GM23248 (cell line): Measurements from ENCODE around the gene LRMDA. TPM values are rescaled to one million over a fixed set of nuclear protein-coding genes. Genes with fewer than 3 reads are reported as not detected.

Experiments used
- DNase-seq: peaks from one replicate; pipeline ENCODE4 v3.0.0-alpha.2; 2015
- H2AFZ ChIP-seq: fragments of 200-600 bp; sonication (generic); 2 replicates; pipeline ENCODE4 v1.6.1; 2016; ENCODE audit warnings: antibody characterized with exemption
- H3F3A ChIP-seq: fragments of 200-600 bp; sonication (generic); 2 replicates; pipeline ENCODE4 v1.6.1; 2016; ENCODE audit warnings: mild to moderate bottlenecking, antibody characterized with exemption, mixed run types; ENCODE audit not compliant: insufficient read depth
- H3K27ac ChIP-seq: fragments of 200-600 bp; sonication (generic); 2 replicates; pipeline ENCODE4 v1.5.1; 2016; ENCODE audit warnings: mild to moderate bottlenecking
- H3K27me3 ChIP-seq: fragments of 200-600 bp; sonication (generic); replicated peaks from 2 replicates; pipeline ENCODE4 v1.6.1; 2016; ENCODE audit warnings: mild to moderate bottlenecking; ENCODE audit not compliant: insufficient read depth
- H3K36me3 ChIP-seq: fragments of 200-600 bp; sonication (generic); 2 replicates; pipeline ENCODE4 v1.6.1; 2016; ENCODE audit warnings: low read depth, mild to moderate bottlenecking
- H3K4me1 ChIP-seq: fragments of 200-600 bp; sonication (generic); 2 replicates; pipeline ENCODE4 v1.6.1; 2016; ENCODE audit warnings: mild to moderate bottlenecking; ENCODE audit not compliant: insufficient read depth
- H3K4me2 ChIP-seq: fragments of 200-600 bp; sonication (generic); one replicate; pipeline ENCODE4 v1.6.1; 2016; ENCODE audit warnings: mild to moderate bottlenecking; ENCODE audit not compliant: unreplicated experiment
- H3K4me3 ChIP-seq: fragments of 200-600 bp; sonication (generic); 2 replicates; pipeline ENCODE4 v1.5.1; 2016; ENCODE audit warnings: mild to moderate bottlenecking
- H3K79me2 ChIP-seq: fragments of 200-600 bp; sonication (generic); 2 replicates; pipeline ENCODE4 v1.6.1; 2016; ENCODE audit warnings: mild to moderate bottlenecking; ENCODE audit not compliant: insufficient read depth
- H3K9ac ChIP-seq: fragments of 200-600 bp; sonication (generic); 2 replicates; pipeline ENCODE4 v1.6.1; 2016; ENCODE audit warnings: mild to moderate bottlenecking
- H3K9me2 ChIP-seq: fragments of 200-600 bp; sonication (generic); 2 replicates; pipeline ENCODE4 v1.6.1; 2016; ENCODE audit warnings: mixed run types, mild to moderate bottlenecking, moderate library complexity; ENCODE audit not compliant: insufficient read depth
- H3K9me3 ChIP-seq: fragments of 200-600 bp; sonication (generic); one replicate; pipeline ENCODE4 v1.6.1; 2017; ENCODE audit warnings: low read depth
- H4K20me1 ChIP-seq: fragments of 200-600 bp; sonication (generic); 2 replicates; pipeline ENCODE4 v1.6.0; 2016; ENCODE audit not compliant: insufficient read depth
- EZH2 ChIP-seq: fragments of 200-600 bp; sonication (generic); IDR thresholded peaks from 2 replicates; pipeline ENCODE4 v1.6.1; 2018; ENCODE audit warnings: antibody characterized with exemption, mild to moderate bottlenecking; ENCODE audit not compliant: insufficient read depth, poor library complexity, severe bottlenecking
- EZH2phosphoT487 ChIP-seq: fragments of 200-600 bp; sonication (generic); IDR thresholded peaks from 2 replicates; pipeline ENCODE4 v1.6.1; 2018; ENCODE audit warnings: antibody characterized with exemption, moderate library complexity, mild to moderate bottlenecking, low read depth; ENCODE audit not compliant: insufficient read depth
- WGBS, 2 experiments: methylation state at CpG; one replicate each; pipeline ENCODE4 v1.1.6; 2015 to 2017; ENCODE audit warnings: low lambda C conversion rate in 2 of 2, low coverage in 1 of 2; ENCODE audit errors: missing lambda C conversion rate in 2 of 2; 5-methylcytosine and 5-hydroxymethylcytosine counted together
- in situ Hi-C: fragments of 300-500 bp; cut with MboI; formaldehyde crosslinking; loops from 2 replicates; pipeline ENCODE4 v1.15.0; 2020
- polyA plus RNA-seq: library from polyadenylated mRNA; unstranded; fragments of >200 nt; fragmentation: Nextera tagmentation; extraction: Ambion mirVana; gene quantifications from 2 replicates; pipeline ENCODE4 v1.2.1, GENCODE V29; 2016
- total RNA-seq: library from RNA; depleted of rRNA; stranded (reverse); fragments of >200 nt; shearing (Covaris generic); gene quantifications from 2 replicates; pipeline ENCODE4 v1.2.3, GENCODE V29; 2014

Gene LRMDA
- total and polyA plus RNA-seq, 2 experiments from 2014 or later = 2.6 TPM; not detected in 1

DNA sequence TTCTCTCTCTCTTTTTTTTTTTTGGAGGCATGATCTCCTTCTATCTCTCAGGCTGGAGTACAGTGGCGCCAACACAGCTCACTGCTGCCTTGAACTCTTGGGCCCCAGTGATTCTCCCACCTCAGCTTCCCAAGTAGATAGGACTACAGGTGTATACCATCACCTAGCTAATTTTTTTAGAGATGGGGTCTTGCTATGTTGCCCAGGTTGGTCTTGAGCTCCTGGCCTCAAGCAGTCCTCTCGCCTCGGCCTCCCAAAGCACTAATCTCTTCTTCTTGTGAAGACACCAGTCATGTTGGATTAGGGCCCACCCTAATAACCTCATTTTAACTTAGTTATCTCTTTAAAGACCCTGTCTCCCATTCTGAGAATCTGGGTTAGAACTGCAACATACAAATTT lies 45.6 kb downstream of the LRMDA start:
- Histone ChIP-seq H4K20me1 (no peaks in the 10 kb centered on the region), H3K4me1 (no peaks in the 10 kb centered on the region), H2AFZ (no peak overlapping the region), H3K4me2 (no peak overlapping the region), H3K4me3 (no peak overlapping the region), H3K79me2 (no peaks in the 10 kb centered on the region), H3F3A (no peaks in the 10 kb centered on the region), H3K9ac (no peak overlapping the region), H3K9me3 (no peaks in the 10 kb centered on the region), H3K36me3 (no peaks in the 10 kb centered on the region), H3K27ac (no peak overlapping the region), H3K27me3 (0 out of 2 replicates have a peak, but pooled peaks cover 4% of the 10 kb centered on the region), H3K9me2 (no peaks in the 10 kb centered on the region)
- in situ Hi-C loops = no loop called here
- DNase-seq = no peak
- 99 to 100% methylated on average over 3 of the region's 3 CpGs for WGBS, 2 experiments
- TF ChIP-seq EZH2phosphoT487 = no peak
- no peak for TF ChIP-seq EZH2

DNA sequence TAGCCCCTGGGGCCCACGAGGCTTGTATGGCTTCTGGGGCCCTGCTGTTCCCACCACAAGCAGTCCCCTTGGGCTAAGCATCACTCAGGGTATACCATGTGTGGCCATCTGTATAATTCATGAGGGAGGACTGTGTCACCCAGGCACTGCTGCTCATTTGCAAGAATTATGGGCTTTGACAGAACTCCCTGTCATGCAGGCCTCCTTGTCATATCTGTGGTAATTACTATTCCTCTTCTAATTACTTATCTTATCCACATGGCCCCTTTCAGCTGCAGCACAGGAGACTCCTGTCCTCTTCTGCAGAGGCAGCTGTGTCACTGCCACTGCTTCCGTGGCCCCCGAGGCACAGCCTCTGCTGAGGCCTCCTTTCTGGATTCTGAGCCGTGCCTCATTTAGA lies 46.3 kb downstream of the LRMDA start:
- no peak overlapping the region for H3K27ac ChIP-seq
- no peak for DNase-seq
- no peaks in the 10 kb centered on the region for H3K9me3 ChIP-seq
- 0 out of 2 replicates have a peak, but pooled peaks cover 4% of the 10 kb centered on the region for H3K27me3 ChIP-seq
- no peak overlapping the region for H3K4me3 ChIP-seq
- 71 to 81% methylated on average over 4 of the region's 4 CpGs for WGBS, 2 experiments
- H3K36me3 ChIP-seq = no peaks in the 10 kb centered on the region
- H3K79me2 ChIP-seq = no peaks in the 10 kb centered on the region
- TF ChIP-seq EZH2 (no peak), EZH2phosphoT487 (no peak)
- no peaks in the 10 kb centered on the region for H3K9me2 ChIP-seq
- H2AFZ ChIP-seq = no peak overlapping the region
- H3F3A ChIP-seq = no peaks in the 10 kb centered on the region
- H3K4me2 ChIP-seq = no peak overlapping the region
- in situ Hi-C loops = no loop called here
- H3K9ac ChIP-seq = no peak overlapping the region
- H3K4me1 ChIP-seq = no peaks in the 10 kb centered on the region
- H4K20me1 ChIP-seq = no peaks in the 10 kb centered on the region

DNA sequence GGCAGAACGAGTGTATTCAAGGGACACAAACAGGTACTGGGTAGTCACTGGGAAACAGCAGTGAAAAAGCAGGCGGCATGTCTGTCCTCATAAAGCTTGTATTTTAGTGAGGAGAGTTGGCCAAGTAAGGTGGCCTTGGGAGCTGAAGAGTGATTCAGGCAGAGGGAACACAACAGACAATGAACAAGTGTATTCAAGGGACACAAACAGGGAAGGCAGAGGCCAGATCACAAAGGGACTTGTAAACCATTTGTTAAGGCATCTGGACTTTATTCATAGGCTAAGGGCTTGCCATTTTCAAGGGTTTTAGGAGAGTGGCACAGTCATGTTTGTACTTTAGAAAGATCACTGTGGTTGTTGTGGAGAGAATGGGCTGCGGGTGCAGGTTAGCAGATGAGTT lies 49.0 kb downstream of the LRMDA start:
- H3K9me2 ChIP-seq = no peaks in the 10 kb centered on the region
- no peak overlapping the region for H3K4me3 ChIP-seq
- no peak overlapping the region for H3K9ac ChIP-seq
- no peaks in the 10 kb centered on the region for H3K36me3 ChIP-seq
- H3K4me1 ChIP-seq = no peaks in the 10 kb centered on the region
- H3K9me3 ChIP-seq = no peaks in the 10 kb centered on the region
- H3F3A ChIP-seq = no peaks in the 10 kb centered on the region
- H4K20me1 ChIP-seq = no peaks in the 10 kb centered on the region
- H3K79me2 ChIP-seq = no peaks in the 10 kb centered on the region
- 0 out of 2 replicates have a peak, but pooled peaks cover 4% of the 10 kb centered on the region for H3K27me3 ChIP-seq
- in situ Hi-C loops = no loop called here
- no peak overlapping the region for H3K4me2 ChIP-seq
- no peak overlapping the region for H3K27ac ChIP-seq
- TF ChIP-seq EZH2 = no peak
- TF ChIP-seq EZH2phosphoT487 = no peak
- no peak for DNase-seq
- 79 to 94% methylated on average over 3 of the region's 3 CpGs for WGBS, 2 experiments
- H2AFZ ChIP-seq = no peak overlapping the region

DNA sequence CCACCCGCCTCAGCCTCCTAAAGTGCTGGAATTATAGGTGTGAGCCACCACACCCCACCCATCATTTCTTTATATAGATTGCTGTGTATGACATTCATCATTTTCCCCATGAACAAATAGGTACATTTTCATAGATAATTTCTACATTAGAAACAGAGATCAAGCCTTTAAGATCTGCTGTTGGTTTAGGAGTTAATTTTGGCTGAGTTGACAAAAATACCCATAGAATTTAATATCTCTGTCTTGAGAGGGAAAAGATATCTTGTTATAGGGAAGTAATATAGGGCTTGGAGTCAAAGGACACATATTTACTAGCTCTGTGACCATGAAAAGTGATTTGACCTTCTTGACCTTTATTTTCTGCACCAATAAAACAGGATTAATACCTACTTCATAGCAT lies 51.8 kb downstream of the LRMDA start:
- 0 out of 2 replicates have a peak, but pooled peaks cover 4% of the 10 kb centered on the region for H3K27me3 ChIP-seq
- H3K9me2 ChIP-seq = no peaks in the 10 kb centered on the region
- no peaks in the 10 kb centered on the region for H3F3A ChIP-seq
- no peak overlapping the region for H3K27ac ChIP-seq
- no peaks in the 10 kb centered on the region for H3K36me3 ChIP-seq
- no peak overlapping the region for H3K9ac ChIP-seq
- no peak overlapping the region for H3K4me3 ChIP-seq
- no peak overlapping the region for H3K4me2 ChIP-seq
- H3K4me1 ChIP-seq = peaks cover 4% of the 10 kb centered on the region; the same call in 1 of the 2 replicates
- TF ChIP-seq EZH2phosphoT487 (no peak), EZH2 (no peak)
- in situ Hi-C loops = no loop called here
- no peak for DNase-seq
- H3K79me2 ChIP-seq = no peaks in the 10 kb centered on the region
- 93 to 94% methylated on average over 1 of the region's 1 CpG for WGBS, 2 experiments
- H4K20me1 ChIP-seq = no peaks in the 10 kb centered on the region
- H3K9me3 ChIP-seq = no peaks in the 10 kb centered on the region
- no peak overlapping the region for H2AFZ ChIP-seq

DNA sequence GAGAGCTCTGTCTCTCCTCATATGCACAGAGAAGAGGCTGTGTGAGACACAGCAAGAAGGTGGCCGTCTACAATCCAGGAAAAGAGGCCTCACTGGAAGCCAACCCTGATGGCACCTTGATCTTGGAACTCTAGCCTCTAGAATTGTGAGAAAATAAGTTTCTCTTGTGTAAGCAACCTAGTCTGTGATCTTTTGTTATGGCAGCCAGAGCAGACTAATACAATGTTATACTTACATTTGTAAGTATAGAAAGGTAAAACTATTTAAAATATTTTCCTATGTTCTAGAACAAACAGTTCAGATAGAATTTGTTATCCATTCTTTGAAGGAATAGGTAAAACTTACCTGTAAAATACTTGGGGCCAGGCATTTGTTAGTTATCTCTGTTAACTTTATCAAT lies 53.3 kb downstream of the LRMDA start:
- Histone ChIP-seq H3K9me3 (no peaks in the 10 kb centered on the region), H3K27ac (no peak overlapping the region), H4K20me1 (no peaks in the 10 kb centered on the region), H3K4me2 (no peak overlapping the region), H3K4me1 (peaks cover 4% of the 10 kb centered on the region; the same call in 1 of the 2 replicates), H3K9ac (no peak overlapping the region), H3K27me3 (0 out of 2 replicates have a peak, but pooled peaks cover 4% of the 10 kb centered on the region), H2AFZ (no peak overlapping the region), H3K36me3 (no peaks in the 10 kb centered on the region), H3K4me3 (no peak overlapping the region), H3K9me2 (no peaks in the 10 kb centered on the region), H3K79me2 (no peaks in the 10 kb centered on the region), H3F3A (no peaks in the 10 kb centered on the region)
- WGBS, 2 experiments = 81 to 87% methylated on average over 1 of the region's 1 CpG
- DNase-seq = no peak
- no peak for TF ChIP-seq EZH2
- TF ChIP-seq EZH2phosphoT487 = no peak
- in situ Hi-C loops = no loop called here
